Osteoblast (primary cell): ENCODE results near the gene SHROOM2. TPM values are rescaled to one million over a fixed set of nuclear protein-coding genes. Genes with fewer than 3 reads are reported as not detected.

ENCODE experiments used
- DNase-seq: peaks from one replicate; pipeline ENCODE4 v3.0.0; 2011; ENCODE audit warnings: low spot score, mixed read lengths; ENCODE audit not compliant: insufficient read length; ENCODE audit errors: missing footprints
- H2AFZ ChIP-seq: 2 replicates; pipeline ENCODE4 v1.6.0; 2011; ENCODE audit warnings: mild to moderate bottlenecking, low read length
- H3K27ac ChIP-seq: 2 replicates; pipeline ENCODE4 v1.5.1; 2011; ENCODE audit warnings: mild to moderate bottlenecking, low read depth, low read length, moderate library complexity
- H3K27me3 ChIP-seq: 2 replicates; pipeline ENCODE4 v1.6.0; 2012; ENCODE audit warnings: mild to moderate bottlenecking, control low read depth, inconsistent platforms, low read length, moderate library complexity; ENCODE audit not compliant: insufficient read depth
- H3K36me3 ChIP-seq: 2 replicates; pipeline ENCODE4 v1.5.1; 2011; ENCODE audit warnings: mild to moderate bottlenecking, low read length, control low read depth, moderate library complexity; ENCODE audit not compliant: insufficient read depth
- H3K4me1 ChIP-seq: 2 replicates; pipeline ENCODE4 v1.5.1; 2011; ENCODE audit warnings: mild to moderate bottlenecking, low read length, control low read depth, moderate library complexity; ENCODE audit not compliant: insufficient read depth
- H3K4me2 ChIP-seq: 2 replicates; pipeline ENCODE4 v1.6.0; 2011; ENCODE audit warnings: mild to moderate bottlenecking, low read length; ENCODE audit not compliant: insufficient read depth
- H3K4me3 ChIP-seq: fragments of 200-600 bp; sonication (generic); 3 replicates; pipeline ENCODE4 v1.5.1; 2012; ENCODE audit warnings: mild to moderate bottlenecking, low read length, inconsistent platforms; ENCODE audit not compliant: insufficient read depth
- H3K79me2 ChIP-seq: 2 replicates; pipeline ENCODE4 v1.6.0; 2012; ENCODE audit warnings: mild to moderate bottlenecking, low read length, control low read depth, inconsistent platforms; ENCODE audit not compliant: insufficient read depth
- H3K9me3 ChIP-seq: 2 replicates; pipeline ENCODE4 v1.5.1; 2011; ENCODE audit warnings: low read depth, low read length, control low read depth
- H4K20me1 ChIP-seq: 2 replicates; pipeline ENCODE4 v1.6.0; 2012; ENCODE audit warnings: mild to moderate bottlenecking, low read length, control low read depth; ENCODE audit not compliant: insufficient read depth
- CTCF ChIP-seq: IDR thresholded peaks from 2 replicates; pipeline ENCODE4 v1.5.1; 2011; ENCODE audit warnings: mild to moderate bottlenecking, low read depth, low read length, moderate library complexity; ENCODE audit errors: extremely low read depth
- total RNA-seq: library from RNA; depleted of rRNA; stranded (reverse); fragments of >200 nt; gene quantifications from 2 replicates; pipeline ENCODE4 v1.2.3, GENCODE V29; 2012

SHROOM2 gene
- total RNA-seq, 1 donor: 8.0 TPM

- H3K4me3 ChIP-seq: no peak overlapping the region
- no peaks in the 10 kb centered on the region for H3K9me3 ChIP-seq
- no peak overlapping the region for H2AFZ ChIP-seq
- H3K4me1 ChIP-seq: no peaks in the 10 kb centered on the region
- H3K27ac ChIP-seq: no peak overlapping the region
- no peaks in the 10 kb centered on the region for H3K79me2 ChIP-seq
- no peaks in the 10 kb centered on the region for H3K27me3 ChIP-seq
- no peaks in the 10 kb centered on the region for H4K20me1 ChIP-seq
- no peaks in the 10 kb centered on the region for H3K36me3 ChIP-seq
- no peak for TF ChIP-seq CTCF
- H3K4me2 ChIP-seq: no peak overlapping the region
- no peak for DNase-seq
Observed at GRCh38 chrX:9878146-9878820, 92.1 kb downstream of the SHROOM2 start.

GRCh38 chrX:9880237-9880636 lies 94.0 kb downstream of the SHROOM2 start:
- Histone ChIP-seq H3K27ac (no peak overlapping the region), H3K4me3 (no peak overlapping the region), H4K20me1 (no peaks in the 10 kb centered on the region), H3K27me3 (no peaks in the 10 kb centered on the region), H3K4me2 (no peak overlapping the region), H3K36me3 (no peaks in the 10 kb centered on the region), H2AFZ (no peak overlapping the region), H3K9me3 (no peaks in the 10 kb centered on the region), H3K4me1 (no peaks in the 10 kb centered on the region), H3K79me2 (no peaks in the 10 kb centered on the region)
- DNase-seq: peak; percentile 31
- no peak for TF ChIP-seq CTCF

- H2AFZ ChIP-seq: no peak overlapping the region
- no peaks in the 10 kb centered on the region for H4K20me1 ChIP-seq
- no peaks in the 10 kb centered on the region for H3K79me2 ChIP-seq
- H3K4me3 ChIP-seq: no peak overlapping the region
- no peaks in the 10 kb centered on the region for H3K9me3 ChIP-seq
- H3K4me2 ChIP-seq: no peak overlapping the region
- no peaks in the 10 kb centered on the region for H3K27me3 ChIP-seq
- H3K4me1 ChIP-seq: no peaks in the 10 kb centered on the region
- no peak for TF ChIP-seq CTCF
- H3K36me3 ChIP-seq: no peaks in the 10 kb centered on the region
- no peak for DNase-seq
- no peak overlapping the region for H3K27ac ChIP-seq
Observed at GRCh38 chrX:9880870-9881269, 94.6 kb downstream of the SHROOM2 start.

GRCh38 chrX:9882669-9883446 lies 96.6 kb downstream of the SHROOM2 start:
- H2AFZ ChIP-seq: no peak overlapping the region
- DNase-seq: no peak

More at GRCh38 chrX:9882669-9883446, 96.6 kb downstream of the SHROOM2 start:
- Histone ChIP-seq H3K4me1 (no peaks in the 10 kb centered on the region), H3K27me3 (no peaks in the 10 kb centered on the region), H3K4me3 (no peak overlapping the region), H4K20me1 (no peaks in the 10 kb centered on the region), H3K4me2 (no peak overlapping the region), H3K9me3 (no peaks in the 10 kb centered on the region), H3K79me2 (no peaks in the 10 kb centered on the region), H3K36me3 (no peaks in the 10 kb centered on the region), H3K27ac (no peak overlapping the region)
- TF ChIP-seq CTCF: no peak
